ENCODE data around the gene CDC7. TPM values are rescaled to one million over a fixed set of nuclear protein-coding genes. Genes with fewer than 3 reads are reported as not detected.

The CDC7 gene
- total and polyA plus RNA-seq, 2 of the 13 experiments (the other 11 are each of a cell fraction or from before 2014, with no cell fraction given), result 2.5 to 12.6 TPM

GRCh38 chr1:91503332-91503900 is 2.8 kb downstream of the CDC7 start:
- DNase-seq (ENCODE audit: low spot score) (peak; percentile 75), FAIRE-seq (no peak), ATAC-seq (no peak)
- no peak overlapping the region for H3K4me3 ChIP-seq (replicated peaks in 1 of 3; ENCODE audit: insufficient read depth in 1 of 3, low read depth in 2 of 3, low read length in 3 of 3)
- H3K27me3 ChIP-seq (ENCODE audit: control insufficient read depth in 1 of 2, insufficient read depth in 2 of 2, low read length in 2 of 2), result no peaks in the 10 kb centered on the region
- ChIA-PET CTCF (ENCODE audit: low intra/inter-chr PET ratio, low total read pairs) (no interaction called here), POLR2A (no interaction called here)
- no peaks in the 10 kb centered on the region for H3K9me3 ChIP-seq (ENCODE audit: low read length)
- BruUV-seq (replicated peaks), result no TSS peak
- H3K79me2 ChIP-seq (ENCODE audit: insufficient read depth, low read length), result peaks cover 17% of the 10 kb centered on the region
- TF ChIP-seq ZKSCAN1 (IDR thresholded peaks at IDR 0.05; ENCODE audit: low read length) (peak; percentile 98), ZNF407 (CRISPR knock-in tag; IDR thresholded peaks at IDR 0.05; ENCODE audit: not compliant biosample characterization) (no peak), SMAD3 (CRISPR knock-in tag; IDR thresholded peaks at IDR 0.05) (no peak), U2AF2 (IDR thresholded peaks at IDR 0.05; ENCODE audit: low read depth, low read length) (no peak), SNRNP70 (IDR thresholded peaks at IDR 0.05; ENCODE audit: low read depth, low read length) (0 out of 2 replicates have a peak, but pooled peaks have one; percentile 62), SOX6 (IDR thresholded peaks at IDR 0.05) (no peak), SOX6 (CRISPR knock-in tag; IDR thresholded peaks at IDR 0.05) (no peak), ZNF24 (IDR thresholded peaks at IDR 0.05) (peak; percentile 59), HNRNPUL1 (IDR thresholded peaks at IDR 0.05; ENCODE audit: low read depth, low read length) (peak; percentile 93)
- TF ChIP-seq, protein P1, sequence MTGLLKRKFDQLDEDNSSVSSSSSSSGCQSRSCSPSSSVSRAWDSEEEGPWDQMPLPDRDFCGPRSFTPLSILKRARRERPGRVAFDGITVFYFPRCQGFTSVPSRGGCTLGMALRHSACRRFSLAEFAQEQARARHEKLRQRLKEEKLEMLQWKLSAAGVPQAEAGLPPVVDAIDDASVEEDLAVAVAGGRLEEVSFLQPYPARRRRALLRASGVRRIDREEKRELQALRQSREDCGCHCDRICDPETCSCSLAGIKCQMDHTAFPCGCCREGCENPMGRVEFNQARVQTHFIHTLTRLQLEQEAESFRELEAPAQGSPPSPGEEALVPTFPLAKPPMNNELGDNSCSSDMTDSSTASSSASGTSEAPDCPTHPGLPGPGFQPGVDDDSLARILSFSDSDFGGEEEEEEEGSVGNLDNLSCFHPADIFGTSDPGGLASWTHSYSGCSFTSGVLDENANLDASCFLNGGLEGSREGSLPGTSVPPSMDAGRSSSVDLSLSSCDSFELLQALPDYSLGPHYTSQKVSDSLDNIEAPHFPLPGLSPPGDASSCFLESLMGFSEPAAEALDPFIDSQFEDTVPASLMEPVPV (CRISPR knock-in tag; IDR thresholded peaks at IDR 0.05), result no peak
- TF ChIP-seq, protein P2, sequence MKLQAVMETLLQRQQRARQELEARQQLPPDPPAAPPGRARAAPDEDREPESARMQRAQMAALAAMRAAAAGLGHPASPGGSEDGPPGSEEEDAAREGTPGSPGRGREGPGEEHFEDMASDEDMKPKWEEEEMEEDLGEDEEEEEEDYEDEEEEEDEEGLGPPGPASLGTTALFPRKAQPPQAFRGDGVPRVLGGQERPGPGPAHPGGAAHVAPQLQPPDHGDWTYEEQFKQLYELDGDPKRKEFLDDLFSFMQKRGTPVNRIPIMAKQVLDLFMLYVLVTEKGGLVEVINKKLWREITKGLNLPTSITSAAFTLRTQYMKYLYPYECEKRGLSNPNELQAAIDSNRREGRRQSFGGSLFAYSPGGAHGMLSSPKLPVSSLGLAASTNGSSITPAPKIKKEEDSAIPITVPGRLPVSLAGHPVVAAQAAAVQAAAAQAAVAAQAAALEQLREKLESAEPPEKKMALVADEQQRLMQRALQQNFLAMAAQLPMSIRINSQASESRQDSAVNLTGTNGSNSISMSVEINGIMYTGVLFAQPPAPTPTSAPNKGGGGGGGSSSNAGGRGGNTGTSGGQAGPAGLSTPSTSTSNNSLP (IDR thresholded peaks at IDR 0.05; ENCODE audit: low read depth, low read length), result peak; percentile 48; the same call in 1 of the 2 replicates
- in situ Hi-C loops (cut with HindIII; ENCODE audit: extremely low pct_ligation_motif_present, low pct_unique_long_range_greater_than_20kb) (no loop called here), intact Hi-C loops (cut with micrococcal nuclease; ENCODE audit: unreplicated experiment) (loop anchor here (5.0 kb wide), 1 partner anchor 324 kb away; no protein-coding TSS in a partner anchor)
- H3K36me3 ChIP-seq (replicated peaks in 1 of 2; ENCODE audit: control insufficient read depth in 1 of 2, insufficient read depth in 2 of 2, low read length in 2 of 2), result no peaks in the 10 kb centered on the region
- no peaks in the 10 kb centered on the region for H4K20me1 ChIP-seq (ENCODE audit: insufficient read depth, low read length)
- peaks cover 23% of the 10 kb centered on the region for H3K4me1 ChIP-seq (ENCODE audit: insufficient read depth, low read length)
- H3K4me2 ChIP-seq (ENCODE audit: low read depth, low read length), result no peak overlapping the region
- no peak overlapping the region for H3K9ac ChIP-seq (ENCODE audit: insufficient read depth, low read depth, low read length)
- no peak overlapping the region for H2AFZ ChIP-seq (ENCODE audit: low read length)
- H3K27ac ChIP-seq (ENCODE audit: extremely low read length, insufficient read depth, low read length), result no peak overlapping the region

Data from HepG2 (cell line).